Heart right ventricle (tissue), 16 donors: ENCODE results near the gene IDI1. TPM values are rescaled to one million over a fixed set of nuclear protein-coding genes. Genes with fewer than 3 reads are reported as not detected.

ENCODE experiments used
- ATAC-seq, 8 donors: fragments of 200-7000 bp; cut with Tn5 transposase; one replicate each; pipeline ENCODE4 v1.9.1; 2020; ENCODE audit warnings: mild to moderate bottlenecking in 8 of 8, moderate library complexity in 8 of 8, moderate number of reproducible peaks in 1 of 8
- DNase-seq, 2 donors: peaks; one replicate each; pipeline ENCODE4 v3.0.0-alpha.2; 2020
- H3K27ac ChIP-seq, 10 donors: fragments of 200-600 bp; sonication (generic) in 2 of 10; one replicate each; pipeline versions ENCODE4 v1.5.0 to v1.8.0; 2020 to 2022; ENCODE audit warnings: mild to moderate bottlenecking in 3 of 10
- H3K27me3 ChIP-seq, 7 donors: fragments of 200-600 bp; one replicate each; pipeline ENCODE4 v1.8.0; 2021 to 2022; ENCODE audit warnings: mild to moderate bottlenecking in 2 of 7
- H3K36me3 ChIP-seq, 9 donors: fragments of 200-600 bp; sonication (generic) in 1 of 9; one replicate each; pipeline versions ENCODE4 v1.5.0 to v1.8.0; 2020 to 2022; ENCODE audit warnings: mild to moderate bottlenecking in 2 of 9
- H3K4me1 ChIP-seq, 9 donors: fragments of 200-600 bp; sonication (generic) in 1 of 9; one replicate each; pipeline versions ENCODE4 v1.5.0 to v1.8.0; 2020 to 2022; ENCODE audit warnings: mild to moderate bottlenecking in 4 of 9
- H3K4me3 ChIP-seq, 10 donors: fragments of 200-600 bp; sonication (generic) in 2 of 10; one replicate each; pipeline versions ENCODE4 v1.5.0 to v1.8.0; 2020 to 2022; ENCODE audit warnings: mild to moderate bottlenecking in 7 of 10, moderate library complexity in 2 of 10
- H3K9me3 ChIP-seq, 11 donors: fragments of 200-600 bp in 10 of 11; sonication (generic) in 2 of 11; one replicate each; pipeline versions ENCODE4 v1.5.0 to v1.8.0; 2013 to 2022; ENCODE audit warnings: mild to moderate bottlenecking in 2 of 11, control low read depth in 1 of 11, moderate library complexity in 1 of 11
- WGBS, 2 donors: extraction: QIAGEN DNeasy Blood & Tissue Kit; methylation state at CpG; one replicate each; pipeline ENCODE4 v1.1.7; 2013; ENCODE audit warnings: inconsistent platforms in 1 of 2; 5-methylcytosine and 5-hydroxymethylcytosine counted together
- intact Hi-C, 10 donors: fragments of 100-400 bp; cut with DNase I; formaldehyde crosslinking; loops; one replicate each; pipeline versions ENCODE4 v1.11.1 to v1.14.2; 2022
- polyA plus RNA-seq, 2 donors: library from polyadenylated mRNA; stranded (reverse); fragments of 200-250 nt; gene quantifications; one replicate each; pipeline ENCODE4 v1.2.3, GENCODE V29; 2013
- total RNA-seq, 10 donors: library from RNA; stranded (reverse); fragmentation: NEBNext Ultra II Directional in 3 of 10; extraction: Animal tissue kit (Norgen Biotek cat#: 25700) in 3 of 10; gene quantifications; one replicate each; pipeline versions ENCODE4 v1.2.1 to v1.2.4, GENCODE V29; 2021 to 2023
- TF ChIP-seq, protein P1 (sequence below), 9 donors: fragments of 200-600 bp; sonication (generic) in 2 of 9; IDR thresholded peaks; one replicate each; pipeline versions ENCODE4 v1.5.0 to v1.8.0; 2021 to 2022; ENCODE audit warnings: antibody characterized with exemption in 9 of 9, mild to moderate bottlenecking in 5 of 9, moderate library complexity in 1 of 9
- donor health status: Arrhythmogenic right ventricular cardiomyopathy.
- donor health status: ischemic (EF 13 %, LVEDD 7.1; RV severe dilation, severe dysfunction).
- donor health status: healthy with polysubstance abuse.
- donor health status: DM: no; HTN: yes; CAD: no.
- donor health status: DM: no; HTN: no; CAD: no.
- donor health status: ischemic (EF 25% LVEDD 6.9; RV normal size, moderate dysfunction).
- donor health status: ischemic (EF 25% LVEDD 5.7; RV mildly dilated, moderate dysfunction).
- donor health status: healthy.
- donor health status: DM: yes; HTN: yes; CAD: no.
- donor health status: Ischemic cardiomyopathy.
- donor health status: ischemic (EF 35%, LVEDD 5.7; RV mildly dilated, moderate dysfunction).
- donor health status: nonischemic (EF 11% LVEDD 7.7; RV severe dilation, severe dysfunction).
- donor health status: DM: yes; HTN: yes; CAD: no.
- donor health status: PGD.
- donor health status: ischemic (EF 29% LVEDD 5.4; RV normal size, mild dysfunction).
- donor health status: nonischemic (EF 23%, LVEDD 6.1; RV moderate dilation, normal function).

The IDI1 gene
- total and polyA plus RNA-seq, 12 donors = 8.9 to 26.0 (median 18.9) TPM

DNA sequence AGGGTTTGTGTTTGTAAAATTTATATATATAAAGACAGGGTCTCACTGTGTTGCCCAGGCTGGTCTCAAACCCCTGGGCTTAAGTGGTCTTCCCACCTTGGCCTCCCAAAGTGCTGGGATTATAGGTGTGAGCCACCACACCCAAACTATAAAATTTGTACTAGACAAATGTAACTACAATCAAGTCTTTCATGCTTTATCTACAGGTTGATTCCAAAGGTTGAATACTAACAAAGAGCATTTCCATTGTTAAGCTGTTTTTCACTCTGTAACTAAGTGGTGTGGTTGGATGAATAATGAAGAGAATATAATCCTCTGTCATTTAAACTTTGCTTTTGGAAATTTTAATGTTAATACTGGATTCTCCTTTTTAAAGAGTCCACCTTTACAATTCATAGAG, 29.7 kb upstream of the IDI1 start:
- no peak for DNase-seq
- Histone ChIP-seq H3K27me3 (no peaks in the 10 kb centered on the region), H3K4me3 (no peak overlapping the region), H3K36me3 (peaks cover 0 to 98% (median 39%) of the 10 kb centered on the region in 9 donors), H3K4me1 (no peaks in the 10 kb centered on the region), H3K27ac (no peak overlapping the region), H3K9me3 (no peaks in the 10 kb centered on the region)
- intact Hi-C loops = no loop called here
- TF ChIP-seq, protein P1, sequence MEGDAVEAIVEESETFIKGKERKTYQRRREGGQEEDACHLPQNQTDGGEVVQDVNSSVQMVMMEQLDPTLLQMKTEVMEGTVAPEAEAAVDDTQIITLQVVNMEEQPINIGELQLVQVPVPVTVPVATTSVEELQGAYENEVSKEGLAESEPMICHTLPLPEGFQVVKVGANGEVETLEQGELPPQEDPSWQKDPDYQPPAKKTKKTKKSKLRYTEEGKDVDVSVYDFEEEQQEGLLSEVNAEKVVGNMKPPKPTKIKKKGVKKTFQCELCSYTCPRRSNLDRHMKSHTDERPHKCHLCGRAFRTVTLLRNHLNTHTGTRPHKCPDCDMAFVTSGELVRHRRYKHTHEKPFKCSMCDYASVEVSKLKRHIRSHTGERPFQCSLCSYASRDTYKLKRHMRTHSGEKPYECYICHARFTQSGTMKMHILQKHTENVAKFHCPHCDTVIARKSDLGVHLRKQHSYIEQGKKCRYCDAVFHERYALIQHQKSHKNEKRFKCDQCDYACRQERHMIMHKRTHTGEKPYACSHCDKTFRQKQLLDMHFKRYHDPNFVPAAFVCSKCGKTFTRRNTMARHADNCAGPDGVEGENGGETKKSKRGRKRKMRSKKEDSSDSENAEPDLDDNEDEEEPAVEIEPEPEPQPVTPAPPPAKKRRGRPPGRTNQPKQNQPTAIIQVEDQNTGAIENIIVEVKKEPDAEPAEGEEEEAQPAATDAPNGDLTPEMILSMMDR (IDR thresholded peaks at IDR 0.05) = no peak
- ATAC-seq = no peak

DNA sequence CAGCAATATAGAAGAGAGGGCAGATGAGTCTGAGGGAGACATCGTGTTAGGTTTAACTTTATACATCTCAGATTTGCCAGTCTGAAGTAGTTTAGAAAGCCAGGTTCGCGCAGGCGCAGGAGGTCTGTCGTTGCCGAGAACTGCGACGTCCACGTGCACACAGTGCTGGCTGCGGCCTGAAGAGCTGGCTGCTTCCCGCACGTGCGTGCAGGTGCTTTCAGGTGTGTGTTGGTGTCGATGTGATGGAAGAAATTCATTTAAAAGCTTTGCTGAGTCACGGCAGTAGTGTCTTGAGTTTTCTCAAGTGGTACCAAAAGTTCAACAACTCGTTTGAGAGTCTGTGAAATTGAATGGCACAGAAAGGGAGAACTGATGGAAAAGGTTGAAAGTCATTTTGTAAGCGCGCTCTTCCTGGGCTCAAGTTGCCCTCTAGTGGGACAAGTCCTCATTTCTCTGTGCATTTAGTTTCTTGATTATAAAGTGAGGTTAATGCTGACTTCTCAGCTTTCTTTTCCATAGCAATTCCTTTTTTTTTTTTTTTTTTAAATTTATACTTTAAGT, 25.9 kb upstream of the IDI1 start:
- ATAC-seq (peak in 3 of 8 donors; percentile 6 to 41 (median 35)), DNase-seq (no peak)
- Histone ChIP-seq H3K4me1 (peaks cover 0 to 13% (median 4%) of the 10 kb centered on the region in 9 donors), H3K9me3 (no peaks in the 10 kb centered on the region), H3K4me3 (no peak overlapping the region), H3K27ac (no peak overlapping the region), H3K27me3 (no peaks in the 10 kb centered on the region), H3K36me3 (peaks cover 0 to 79% (median 36%) of the 10 kb centered on the region in 9 donors)
- intact Hi-C loops = no loop called here
- TF ChIP-seq, protein P1 (IDR thresholded peaks at IDR 0.05) = peak in 7 of 9 donors; percentile 5 to 28 (median 26)
- 86 to 91% methylated on average over 18 of the region's 18 CpGs for WGBS, 2 donors

DNA sequence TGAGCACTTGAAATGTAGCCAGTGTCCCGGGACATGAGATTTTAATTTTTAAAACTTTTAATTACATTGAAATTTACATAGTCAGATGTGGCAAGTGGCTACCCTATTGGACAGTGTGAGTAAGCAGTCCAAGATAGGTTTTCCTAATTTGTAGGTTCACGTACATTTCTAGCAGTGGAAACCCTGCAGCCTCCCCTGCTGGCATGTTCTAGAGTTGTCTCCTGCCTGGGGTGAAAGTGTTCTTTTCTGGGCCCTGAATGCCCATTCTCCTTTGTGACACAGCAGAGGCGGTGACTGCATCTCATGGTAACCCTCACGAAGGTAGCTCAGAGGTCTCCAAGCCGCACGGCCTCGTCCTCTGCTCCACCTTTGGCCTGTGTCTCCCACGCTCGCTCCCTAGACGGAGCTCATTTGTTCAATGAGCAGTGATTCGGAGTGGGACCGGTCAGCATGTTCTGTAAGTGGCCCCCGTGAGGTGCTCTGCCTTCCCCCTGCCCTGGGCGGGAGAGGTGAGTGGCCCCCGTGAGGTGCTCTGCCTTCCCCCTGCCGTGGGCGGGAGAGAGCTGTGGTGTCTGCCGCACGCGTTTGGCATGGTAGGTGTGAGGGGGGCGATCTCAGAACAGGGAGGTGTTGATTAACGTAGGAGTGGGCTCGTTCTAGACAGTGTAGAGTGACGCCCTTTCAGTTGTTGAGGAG, 25.3 kb upstream of the IDI1 start:
- Histone ChIP-seq H3K4me1 (peaks cover 0 to 19% (median 4%) of the 10 kb centered on the region in 9 donors), H3K27ac (no peak overlapping the region), H3K4me3 (no peak overlapping the region), H3K36me3 (peaks cover 0 to 72% (median 29%) of the 10 kb centered on the region in 9 donors), H3K27me3 (no peaks in the 10 kb centered on the region), H3K9me3 (no peaks in the 10 kb centered on the region)
- WGBS, 2 donors = 88 to 89% methylated on average over 24 of the region's 24 CpGs
- no peak for DNase-seq
- intact Hi-C loops = no loop called here
- TF ChIP-seq, protein P1 (IDR thresholded peaks at IDR 0.05) = peak in 1 of 9 donors; percentile 18
- ATAC-seq = peak in 4 of 8 donors; percentile 23 to 63 (median 34)

DNA sequence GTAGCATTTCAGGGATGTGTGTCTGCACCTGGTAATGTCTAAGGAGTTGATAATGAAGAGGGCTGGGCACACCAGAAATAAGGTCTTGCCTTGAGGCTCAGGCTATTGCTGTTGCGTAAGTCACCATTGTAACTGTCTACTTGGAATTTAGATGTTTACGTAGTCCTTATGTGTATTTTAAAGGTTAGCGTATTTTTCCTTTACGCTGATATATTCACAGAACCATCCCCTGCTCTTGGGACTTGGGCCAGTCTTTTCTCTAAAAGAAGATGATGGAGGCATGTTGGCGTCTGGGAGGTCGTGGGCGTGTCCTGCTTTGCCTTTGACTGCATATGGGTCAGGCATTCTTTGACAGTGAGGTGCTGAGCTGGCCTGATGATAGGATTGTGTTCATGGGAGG, 22.0 kb upstream of the IDI1 start:
- ATAC-seq (peak in 4 of 8 donors; percentile 55 to 67 (median 60)), DNase-seq (no peak)
- no peaks in the 10 kb centered on the region for H3K27me3 ChIP-seq
- no peaks in the 10 kb centered on the region for H3K9me3 ChIP-seq
- H3K4me1 ChIP-seq = peaks cover 0 to 24% (median 4%) of the 10 kb centered on the region in 9 donors
- intact Hi-C loops = no loop called here
- WGBS, 2 donors = 70 to 78% methylated on average over 7 of the region's 7 CpGs
- no peak overlapping the region for H3K27ac ChIP-seq
- TF ChIP-seq, protein P1 (IDR thresholded peaks at IDR 0.05) = no peak
- H3K4me3 ChIP-seq = no peak overlapping the region
- peaks cover 0 to 40% (median 9%) of the 10 kb centered on the region in 9 donors for H3K36me3 ChIP-seq
